HepG2 (cell line): ENCODE results near the gene LST1. TPM values are rescaled to one million over a fixed set of nuclear protein-coding genes. Genes with fewer than 3 reads are reported as not detected.

Experiments used
- AKNA ChIP-seq: sonication (generic); formaldehyde crosslinking; IDR thresholded peaks from 2 replicates; pipeline ENCODE4 v1.4.0; 2020; ENCODE audit warnings: missing genetic modification reagents, borderline replicate concordance
- ARID2 ChIP-seq: sonication (generic); formaldehyde crosslinking; IDR thresholded peaks from 2 replicates; pipeline ENCODE4 v1.8.1; 2022; ENCODE audit warnings: mild to moderate bottlenecking, missing genetic modification reagents, borderline replicate concordance
- ATF1 ChIP-seq: IDR thresholded peaks from 2 replicates; pipeline ENCODE4 v1.6.1; 2016; ENCODE audit warnings: mild to moderate bottlenecking, control low read depth
- ETV6 ChIP-seq: sonication (generic); formaldehyde crosslinking; conservative IDR thresholded peaks from 2 replicates; pipeline ENCODE4 v1.4.0; 2020; ENCODE audit warnings: missing genetic modification reagents
- FIP1L1 ChIP-seq: fragments of 200-400 bp; formaldehyde crosslinking; IDR thresholded peaks from 2 replicates; pipeline ENCODE4 v1.6.1; 2018; ENCODE audit warnings: low read depth, mild to moderate bottlenecking, low read length, moderate library complexity, borderline replicate concordance; ENCODE audit not compliant: insufficient read depth
- KLF16 ChIP-seq, 2 experiments: sonication (generic) in 1 of 2; formaldehyde crosslinking in 1 of 2; IDR thresholded peaks; 2 replicates each; pipeline versions ENCODE4 v1.6.1 to v1.8.0; 2016 to 2023; ENCODE audit warnings: missing genetic modification reagents in 2 of 2, missing compliant biosample characterization in 1 of 2
- MATR3 ChIP-seq: sonication (generic); formaldehyde crosslinking; IDR thresholded peaks from 2 replicates; pipeline ENCODE4 v1.4.0; 2020; ENCODE audit warnings: missing genetic modification reagents
- MIXL1 ChIP-seq: IDR thresholded peaks from 2 replicates; pipeline ENCODE4 v1.6.1; 2016
- NFRKB ChIP-seq: fragments of 450-650 bp; IDR thresholded peaks from 2 replicates; pipeline ENCODE4 v1.6.1; 2017
- PAWR ChIP-seq: sonication (generic); formaldehyde crosslinking; IDR thresholded peaks from 2 replicates; pipeline ENCODE4 v1.4.0; 2020; ENCODE audit warnings: missing genetic modification reagents, mild to moderate bottlenecking, borderline replicate concordance
- RELA ChIP-seq: sonication (generic); formaldehyde crosslinking; IDR thresholded peaks from 2 replicates; pipeline ENCODE4 v1.4.0; 2020; ENCODE audit warnings: missing genetic modification reagents
- SALL1 ChIP-seq: sonication (generic); formaldehyde crosslinking; IDR thresholded peaks from 2 replicates; pipeline ENCODE4 v1.8.0; 2022; ENCODE audit warnings: mild to moderate bottlenecking, missing genetic modification reagents
- SOX5 ChIP-seq: IDR thresholded peaks from 2 replicates; pipeline ENCODE4 v1.6.1; 2016; ENCODE audit warnings: borderline replicate concordance
- SP1 ChIP-seq, 2 experiments: fragments of 450-650 bp in 1 of 2; sonication (generic) in 1 of 2; formaldehyde crosslinking in 1 of 2; IDR thresholded peaks; 2 replicates each; pipeline versions ENCODE4 v1.4.0 to v1.6.1; 2016 to 2020; ENCODE audit warnings: missing genetic modification reagents in 1 of 2
- ZNF20 ChIP-seq: sonication (generic); formaldehyde crosslinking; IDR thresholded peaks from 2 replicates; pipeline ENCODE4 v1.4.0; 2020; ENCODE audit warnings: mild to moderate bottlenecking, moderate library complexity, missing genetic modification reagents
- ZNF331 ChIP-seq: sonication (generic); formaldehyde crosslinking; IDR thresholded peaks from 2 replicates; pipeline ENCODE4 v1.4.0; 2020; ENCODE audit warnings: missing genetic modification reagents
- ZNF382 ChIP-seq: sonication (generic); formaldehyde crosslinking; IDR thresholded peaks from 2 replicates; pipeline ENCODE4 v1.5.0; 2020; ENCODE audit warnings: missing genetic modification reagents, mild to moderate bottlenecking, borderline replicate concordance
- ZNF567 ChIP-seq: sonication (generic); formaldehyde crosslinking; IDR thresholded peaks from 2 replicates; pipeline ENCODE4 v1.8.1; 2023; ENCODE audit warnings: mild to moderate bottlenecking, missing genetic modification reagents, borderline replicate concordance
- ZNF766 ChIP-seq: sonication (generic); formaldehyde crosslinking; IDR thresholded peaks from 2 replicates; pipeline ENCODE4 v1.5.0; 2020; ENCODE audit warnings: missing genetic modification reagents, borderline replicate concordance
- ZSCAN9 ChIP-seq: IDR thresholded peaks from 2 replicates; pipeline ENCODE4 v1.6.1; 2016; ENCODE audit warnings: borderline replicate concordance
- polyA plus RNA-seq, 8 experiments: library from polyadenylated mRNA; depleted of rRNA in 3 of 8; stranded (reverse) in 7 of 8; unstranded in 1 of 8; fragments of >200 nt; fragmentation: Illumina TruSeq in 4 of 8; extraction: Trizol in 4 of 8; gene quantifications; 2 replicates each; pipeline versions ENCODE4 v1.2.1 to v1.2.3, GENCODE V29; 2011 to 2016; ENCODE audit warnings: low read depth in 4 of 8, missing spikeins in 1 of 8, mixed read lengths in 1 of 8; ENCODE audit not compliant: insufficient read depth in 1 of 8
- total RNA-seq, 5 experiments: library from RNA; depleted of rRNA; stranded (reverse); fragments of >200 nt; fragmentation: Illumina TruSeq; extraction: Trizol; gene quantifications; 2 replicates each; pipeline ENCODE4 v1.2.3, GENCODE V29; 2016; ENCODE audit warnings: low read depth in 1 of 5
- TF ChIP-seq, protein P1 (sequence below): sonication (generic); formaldehyde crosslinking; IDR thresholded peaks from 2 replicates; pipeline ENCODE4 v1.4.0; 2020; ENCODE audit warnings: missing genetic modification reagents
- TF ChIP-seq, protein P2 (sequence below): sonication (generic); formaldehyde crosslinking; IDR thresholded peaks from 2 replicates; pipeline ENCODE4 v1.4.0; 2020; ENCODE audit warnings: mild to moderate bottlenecking, low read depth, missing genetic modification reagents
- TF ChIP-seq, protein P3 (sequence below): sonication (generic); formaldehyde crosslinking; IDR thresholded peaks from 2 replicates; pipeline ENCODE4 v1.4.0; 2020; ENCODE audit warnings: mild to moderate bottlenecking, missing genetic modification reagents

LST1 gene
- total and polyA plus RNA-seq, 2 of the 13 experiments (the other 11 are each of a cell fraction or from before 2014, with no cell fraction given): not detected

- TF ChIP-seq SOX5 (no peak; the same call in 1 of the 2 replicates), KLF16 (CRISPR knock-in tag; IDR thresholded peaks at IDR 0.05) (peak in 1 of 2 experiments; percentile 78; a peak in 2 of 4 replicates), MIXL1 (CRISPR knock-in tag) (peak; percentile 48; the same call in 1 of the 2 replicates), ZNF20 (CRISPR knock-in tag) (no peak), NFRKB (no peak), PAWR (CRISPR knock-in tag) (no peak), ZNF766 (CRISPR knock-in tag) (peak; percentile 89; the same call in 1 of the 2 replicates), ZNF382 (CRISPR knock-in tag) (no peak), ATF1 (CRISPR knock-in tag) (no peak), AKNA (CRISPR knock-in tag) (no peak), ZSCAN9 (CRISPR knock-in tag) (no peak; the same call in 1 of the 2 replicates), SALL1 (CRISPR knock-in tag) (peak; percentile 80), FIP1L1 (no peak), RELA (CRISPR knock-in tag) (no peak), SP1 (IDR thresholded peaks at IDR 0.05) (no peak), SP1 (CRISPR knock-in tag; IDR thresholded peaks at IDR 0.05) (no peak), ARID2 (CRISPR knock-in tag) (peak; percentile 72; the same call in 1 of the 2 replicates), ZNF567 (peak; percentile 75; the same call in 1 of the 2 replicates), MATR3 (no peak), ZNF331 (CRISPR knock-in tag) (peak; percentile 86; the same call in 1 of the 2 replicates), ETV6 (no peak; the same call in none of the 2 replicates)
- TF ChIP-seq, protein P1, sequence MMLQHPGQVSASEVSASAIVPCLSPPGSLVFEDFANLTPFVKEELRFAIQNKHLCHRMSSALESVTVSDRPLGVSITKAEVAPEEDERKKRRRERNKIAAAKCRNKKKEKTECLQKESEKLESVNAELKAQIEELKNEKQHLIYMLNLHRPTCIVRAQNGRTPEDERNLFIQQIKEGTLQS (CRISPR knock-in tag): peak; percentile 13; the same call in 1 of the 2 replicates
- TF ChIP-seq, protein P2, sequence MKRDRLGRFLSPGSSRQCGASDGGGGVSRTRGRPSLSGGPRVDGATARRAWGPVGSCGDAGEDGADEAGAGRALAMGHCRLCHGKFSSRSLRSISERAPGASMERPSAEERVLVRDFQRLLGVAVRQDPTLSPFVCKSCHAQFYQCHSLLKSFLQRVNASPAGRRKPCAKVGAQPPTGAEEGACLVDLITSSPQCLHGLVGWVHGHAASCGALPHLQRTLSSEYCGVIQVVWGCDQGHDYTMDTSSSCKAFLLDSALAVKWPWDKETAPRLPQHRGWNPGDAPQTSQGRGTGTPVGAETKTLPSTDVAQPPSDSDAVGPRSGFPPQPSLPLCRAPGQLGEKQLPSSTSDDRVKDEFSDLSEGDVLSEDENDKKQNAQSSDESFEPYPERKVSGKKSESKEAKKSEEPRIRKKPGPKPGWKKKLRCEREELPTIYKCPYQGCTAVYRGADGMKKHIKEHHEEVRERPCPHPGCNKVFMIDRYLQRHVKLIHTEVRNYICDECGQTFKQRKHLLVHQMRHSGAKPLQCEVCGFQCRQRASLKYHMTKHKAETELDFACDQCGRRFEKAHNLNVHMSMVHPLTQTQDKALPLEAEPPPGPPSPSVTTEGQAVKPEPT (CRISPR knock-in tag): no peak
- TF ChIP-seq, protein P3, sequence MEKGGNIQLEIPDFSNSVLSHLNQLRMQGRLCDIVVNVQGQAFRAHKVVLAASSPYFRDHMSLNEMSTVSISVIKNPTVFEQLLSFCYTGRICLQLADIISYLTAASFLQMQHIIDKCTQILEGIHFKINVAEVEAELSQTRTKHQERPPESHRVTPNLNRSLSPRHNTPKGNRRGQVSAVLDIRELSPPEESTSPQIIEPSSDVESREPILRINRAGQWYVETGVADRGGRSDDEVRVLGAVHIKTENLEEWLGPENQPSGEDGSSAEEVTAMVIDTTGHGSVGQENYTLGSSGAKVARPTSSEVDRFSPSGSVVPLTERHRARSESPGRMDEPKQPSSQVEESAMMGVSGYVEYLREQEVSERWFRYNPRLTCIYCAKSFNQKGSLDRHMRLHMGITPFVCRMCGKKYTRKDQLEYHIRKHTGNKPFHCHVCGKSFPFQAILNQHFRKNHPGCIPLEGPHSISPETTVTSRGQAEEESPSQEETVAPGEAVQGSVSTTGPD (CRISPR knock-in tag): no peak
Observed at GRCh38 chr6:31580807-31581433, 5.2 kb upstream of the LST1 start (continued).
